Measurements from ENCODE around the gene WDR93. TPM values are rescaled to one million over a fixed set of nuclear protein-coding genes. Genes with fewer than 3 reads are reported as not detected.

The WDR93 gene
- total RNA-seq, 2 donors from 2014 or later = not detected

GRCh38 chr15:89759835-89760234 is 69.2 kb downstream of the WDR93 start:
- Histone ChIP-seq H3K36me3 (no peaks in the 10 kb centered on the region), H3K27me3 (replicated peaks; ENCODE audit: insufficient read depth) (no peaks in the 10 kb centered on the region), H3K4me1 (ENCODE audit: control insufficient read depth in 1 of 2, low read depth in 2 of 2) (no peaks in the 10 kb centered on the region), H3K4me3 (no peak overlapping the region), H3K9me3 (no peaks in the 10 kb centered on the region), H3K27ac (no peak overlapping the region)
- DNase-seq (ENCODE audit: low spot score) (no peak), ATAC-seq (ENCODE audit: insufficient number of reproducible peaks, low FRiP score, low read depth) (no peak)
- TF ChIP-seq, protein P1, sequence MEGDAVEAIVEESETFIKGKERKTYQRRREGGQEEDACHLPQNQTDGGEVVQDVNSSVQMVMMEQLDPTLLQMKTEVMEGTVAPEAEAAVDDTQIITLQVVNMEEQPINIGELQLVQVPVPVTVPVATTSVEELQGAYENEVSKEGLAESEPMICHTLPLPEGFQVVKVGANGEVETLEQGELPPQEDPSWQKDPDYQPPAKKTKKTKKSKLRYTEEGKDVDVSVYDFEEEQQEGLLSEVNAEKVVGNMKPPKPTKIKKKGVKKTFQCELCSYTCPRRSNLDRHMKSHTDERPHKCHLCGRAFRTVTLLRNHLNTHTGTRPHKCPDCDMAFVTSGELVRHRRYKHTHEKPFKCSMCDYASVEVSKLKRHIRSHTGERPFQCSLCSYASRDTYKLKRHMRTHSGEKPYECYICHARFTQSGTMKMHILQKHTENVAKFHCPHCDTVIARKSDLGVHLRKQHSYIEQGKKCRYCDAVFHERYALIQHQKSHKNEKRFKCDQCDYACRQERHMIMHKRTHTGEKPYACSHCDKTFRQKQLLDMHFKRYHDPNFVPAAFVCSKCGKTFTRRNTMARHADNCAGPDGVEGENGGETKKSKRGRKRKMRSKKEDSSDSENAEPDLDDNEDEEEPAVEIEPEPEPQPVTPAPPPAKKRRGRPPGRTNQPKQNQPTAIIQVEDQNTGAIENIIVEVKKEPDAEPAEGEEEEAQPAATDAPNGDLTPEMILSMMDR (IDR thresholded peaks at IDR 0.05) = no peak

GRCh38 chr15:89760303-89761008 is 69.8 kb downstream of the WDR93 start:
- Histone ChIP-seq H3K4me3 (no peak overlapping the region), H3K9me3 (no peaks in the 10 kb centered on the region), H3K27ac (no peak overlapping the region), H3K4me1 (ENCODE audit: control insufficient read depth in 1 of 2, low read depth in 2 of 2) (no peaks in the 10 kb centered on the region), H3K27me3 (replicated peaks; ENCODE audit: insufficient read depth) (no peaks in the 10 kb centered on the region), H3K36me3 (no peaks in the 10 kb centered on the region)
- TF ChIP-seq, protein P1 (IDR thresholded peaks at IDR 0.05) = peak; percentile 96
- ATAC-seq (ENCODE audit: insufficient number of reproducible peaks, low FRiP score, low read depth) = peak; percentile 43
- no peak for DNase-seq (ENCODE audit: low spot score)

GRCh38 chr15:89761009-89761831 is 70.6 kb downstream of the WDR93 start:
- ATAC-seq (ENCODE audit: insufficient number of reproducible peaks, low FRiP score, low read depth) (no peak), DNase-seq (ENCODE audit: low spot score) (no peak)
- no peaks in the 10 kb centered on the region for H3K4me1 ChIP-seq (ENCODE audit: control insufficient read depth in 1 of 2, low read depth in 2 of 2)
- TF ChIP-seq, protein P1 (IDR thresholded peaks at IDR 0.05) = no peak
- no peaks in the 10 kb centered on the region for H3K9me3 ChIP-seq
- no peak overlapping the region for H3K27ac ChIP-seq
- H3K27me3 ChIP-seq (replicated peaks; ENCODE audit: insufficient read depth) = no peaks in the 10 kb centered on the region
- H3K4me3 ChIP-seq = no peak overlapping the region
- no peaks in the 10 kb centered on the region for H3K36me3 ChIP-seq

DNA sequence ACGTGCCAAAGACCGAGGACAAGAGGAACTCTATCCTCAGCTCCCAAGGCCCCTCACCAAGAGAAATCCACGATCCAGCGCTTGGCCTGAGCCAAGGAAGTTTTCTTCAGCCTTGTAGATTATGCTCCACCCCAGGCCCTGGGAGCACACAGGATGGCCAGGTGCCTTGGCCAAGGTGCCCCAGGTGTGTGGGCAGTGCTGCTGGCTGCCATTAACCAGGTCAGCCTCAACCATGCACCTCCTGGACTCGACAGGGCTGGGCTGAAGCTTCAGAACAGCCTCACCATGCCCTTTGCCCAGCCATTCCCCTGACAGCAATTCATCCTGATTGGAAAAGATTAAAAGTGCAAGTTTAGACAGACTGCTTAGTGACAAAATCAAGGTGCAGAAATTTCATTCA is 71.3 kb downstream of the WDR93 start:
- no peaks in the 10 kb centered on the region for H3K9me3 ChIP-seq
- no peak overlapping the region for H3K27ac ChIP-seq
- H3K36me3 ChIP-seq = no peaks in the 10 kb centered on the region
- no peaks in the 10 kb centered on the region for H3K4me1 ChIP-seq (ENCODE audit: control insufficient read depth in 1 of 2, low read depth in 2 of 2)
- no peak overlapping the region for H3K4me3 ChIP-seq
- H3K27me3 ChIP-seq (replicated peaks; ENCODE audit: insufficient read depth) = no peaks in the 10 kb centered on the region
- ATAC-seq (ENCODE audit: insufficient number of reproducible peaks, low FRiP score, low read depth) (no peak), DNase-seq (ENCODE audit: low spot score) (no peak)
- TF ChIP-seq, protein P1 (IDR thresholded peaks at IDR 0.05) = no peak

- DNase-seq (ENCODE audit: low spot score) (no peak), ATAC-seq (ENCODE audit: insufficient number of reproducible peaks, low FRiP score, low read depth) (no peak)
- no peaks in the 10 kb centered on the region for H3K36me3 ChIP-seq
- no peak overlapping the region for H3K27ac ChIP-seq
- no peak overlapping the region for H3K4me3 ChIP-seq
- H3K27me3 ChIP-seq (replicated peaks; ENCODE audit: insufficient read depth) = no peaks in the 10 kb centered on the region
- TF ChIP-seq, protein P1 (IDR thresholded peaks at IDR 0.05) = no peak
- no peaks in the 10 kb centered on the region for H3K4me1 ChIP-seq (ENCODE audit: control insufficient read depth in 1 of 2, low read depth in 2 of 2)
- H3K9me3 ChIP-seq = no peaks in the 10 kb centered on the region
Measured at GRCh38 chr15:89765694-89766093, 75.1 kb downstream of the WDR93 start.

All from thoracic aorta (tissue), 2 donors.